Astrocyte of the spinal cord (primary cell): ENCODE data around the gene SIGLEC5.

Experiments used
- DNase-seq: peaks from one replicate; pipeline ENCODE4 v3.0.0; 2011; ENCODE audit warnings: low read depth, low spot score
- H3K4me3 ChIP-seq: 2 replicates; pipeline ENCODE4 v1.5.1; 2011; ENCODE audit warnings: low read depth, mild to moderate bottlenecking, low read length, moderate library complexity
- in situ Hi-C: cut with HindIII; loops from 2 replicates; pipeline ENCODE4 v1.10.0; 2017; ENCODE audit warnings: low sequenced_read_pairs
- TF ChIP-seq, protein P1 (sequence below): IDR thresholded peaks from 2 replicates; pipeline ENCODE4 v1.5.1; 2012; ENCODE audit warnings: low read depth, mild to moderate bottlenecking, low read length, inconsistent platforms

The SIGLEC5 gene

DNA sequence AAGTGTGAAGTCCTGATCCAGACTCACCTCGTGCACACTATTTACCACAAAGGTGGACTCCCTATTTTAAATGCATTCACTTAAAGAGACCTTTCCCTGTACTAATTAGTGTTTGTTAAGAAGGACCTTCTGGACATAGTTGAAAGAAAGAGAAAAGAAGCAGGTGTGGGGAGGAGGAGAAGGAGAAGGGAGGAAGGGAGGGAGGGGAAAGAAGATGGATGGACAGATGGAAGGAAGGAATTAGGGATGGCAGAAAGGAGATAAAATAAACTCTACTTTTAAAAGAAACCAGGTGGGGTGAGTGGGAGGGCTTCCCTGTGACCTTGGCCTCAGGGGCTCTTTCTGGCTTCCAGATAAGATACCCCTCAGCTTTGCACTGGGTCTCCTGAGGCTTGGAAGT lies 37.7 kb downstream of the SIGLEC5 start:
- TF ChIP-seq, protein P1, sequence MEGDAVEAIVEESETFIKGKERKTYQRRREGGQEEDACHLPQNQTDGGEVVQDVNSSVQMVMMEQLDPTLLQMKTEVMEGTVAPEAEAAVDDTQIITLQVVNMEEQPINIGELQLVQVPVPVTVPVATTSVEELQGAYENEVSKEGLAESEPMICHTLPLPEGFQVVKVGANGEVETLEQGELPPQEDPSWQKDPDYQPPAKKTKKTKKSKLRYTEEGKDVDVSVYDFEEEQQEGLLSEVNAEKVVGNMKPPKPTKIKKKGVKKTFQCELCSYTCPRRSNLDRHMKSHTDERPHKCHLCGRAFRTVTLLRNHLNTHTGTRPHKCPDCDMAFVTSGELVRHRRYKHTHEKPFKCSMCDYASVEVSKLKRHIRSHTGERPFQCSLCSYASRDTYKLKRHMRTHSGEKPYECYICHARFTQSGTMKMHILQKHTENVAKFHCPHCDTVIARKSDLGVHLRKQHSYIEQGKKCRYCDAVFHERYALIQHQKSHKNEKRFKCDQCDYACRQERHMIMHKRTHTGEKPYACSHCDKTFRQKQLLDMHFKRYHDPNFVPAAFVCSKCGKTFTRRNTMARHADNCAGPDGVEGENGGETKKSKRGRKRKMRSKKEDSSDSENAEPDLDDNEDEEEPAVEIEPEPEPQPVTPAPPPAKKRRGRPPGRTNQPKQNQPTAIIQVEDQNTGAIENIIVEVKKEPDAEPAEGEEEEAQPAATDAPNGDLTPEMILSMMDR, result no peak
- no peak overlapping the region for H3K4me3 ChIP-seq
- no peak for DNase-seq
- in situ Hi-C loops, result no loop called here

DNA sequence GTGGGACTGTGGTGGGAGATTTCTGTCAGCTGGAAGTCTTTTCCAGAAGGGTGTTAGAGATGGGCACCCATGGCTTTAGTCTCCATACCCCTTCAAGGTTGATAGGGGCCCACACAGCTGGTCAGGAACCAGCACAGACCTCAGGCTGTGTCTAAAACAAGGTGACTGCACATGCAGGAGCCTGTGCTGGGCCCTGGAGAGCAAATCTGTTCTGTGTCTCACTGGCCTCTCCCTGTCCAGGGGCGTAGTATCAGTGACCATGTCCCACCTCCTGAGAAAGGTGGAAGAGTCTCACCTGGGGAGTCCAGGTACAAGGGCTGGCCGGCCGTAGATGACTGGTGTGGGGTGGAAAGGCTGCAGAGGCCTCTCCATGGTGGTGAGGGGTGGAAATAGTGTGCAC lies 39.8 kb downstream of the SIGLEC5 start:
- TF ChIP-seq, protein P1, result no peak
- in situ Hi-C loops, result no loop called here
- H3K4me3 ChIP-seq, result no peak overlapping the region
- no peak for DNase-seq

DNA sequence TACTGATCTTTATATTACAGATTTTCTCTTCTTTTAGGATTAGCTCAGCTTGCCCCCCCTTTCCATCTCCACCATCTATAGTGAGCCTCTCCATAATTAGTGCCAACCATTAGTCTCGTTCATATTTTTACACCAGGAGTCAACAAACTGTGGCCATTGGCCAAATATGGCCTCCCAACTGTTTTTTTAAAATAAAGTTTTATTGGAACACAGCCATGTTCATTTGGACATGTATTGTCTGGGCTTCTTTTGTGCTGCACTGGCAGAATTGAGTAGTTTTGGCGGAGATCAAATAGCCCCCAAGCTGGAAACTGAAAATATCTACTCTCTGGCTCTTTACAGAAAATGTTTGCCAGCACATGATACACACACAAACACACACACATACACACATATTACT lies 40.7 kb downstream of the SIGLEC5 start:
- no peak for DNase-seq
- TF ChIP-seq, protein P1, result no peak
- in situ Hi-C loops, result no loop called here
- no peak overlapping the region for H3K4me3 ChIP-seq

DNA sequence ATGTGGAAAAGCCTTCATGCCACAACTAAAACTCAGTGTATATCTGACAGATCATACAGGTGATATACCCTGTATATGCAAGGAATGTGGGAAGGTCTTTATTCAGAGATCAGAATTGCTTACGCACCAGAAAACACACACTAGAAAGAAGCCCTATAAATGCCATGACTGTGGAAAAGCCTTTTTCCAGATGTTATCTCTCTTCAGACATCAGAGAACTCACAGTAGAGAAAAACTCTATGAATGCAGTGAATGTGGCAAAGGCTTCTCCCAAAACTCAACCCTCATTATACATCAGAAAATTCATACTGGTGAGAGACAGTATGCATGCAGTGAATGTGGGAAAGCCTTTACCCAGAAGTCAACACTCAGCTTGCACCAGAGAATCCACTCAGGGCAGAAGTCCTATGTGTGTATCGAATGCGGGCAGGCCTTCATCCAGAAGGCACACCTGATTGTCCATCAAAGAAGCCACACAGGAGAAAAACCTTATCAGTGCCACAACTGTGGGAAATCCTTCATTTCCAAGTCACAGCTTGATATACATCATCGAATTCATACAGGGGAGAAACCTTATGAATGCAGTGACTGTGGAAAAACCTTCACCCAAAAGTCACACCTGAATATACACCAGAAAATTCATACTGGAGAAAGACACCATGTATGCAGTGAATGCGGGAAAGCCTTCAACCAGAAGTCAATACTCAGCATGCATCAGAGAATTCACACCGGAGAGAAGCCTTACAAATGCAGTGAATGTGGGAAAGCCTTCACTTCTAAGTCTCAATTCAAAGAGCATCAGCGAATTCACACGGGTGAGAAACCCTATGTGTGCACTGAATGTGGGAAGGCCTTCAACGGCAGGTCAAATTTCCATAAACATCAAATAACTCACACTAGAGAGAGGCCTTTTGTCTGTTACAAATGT lies 42.7 kb downstream of the SIGLEC5 start:
- no peak overlapping the region for H3K4me3 ChIP-seq
- TF ChIP-seq, protein P1, result no peak
- in situ Hi-C loops, result no loop called here

DNA sequence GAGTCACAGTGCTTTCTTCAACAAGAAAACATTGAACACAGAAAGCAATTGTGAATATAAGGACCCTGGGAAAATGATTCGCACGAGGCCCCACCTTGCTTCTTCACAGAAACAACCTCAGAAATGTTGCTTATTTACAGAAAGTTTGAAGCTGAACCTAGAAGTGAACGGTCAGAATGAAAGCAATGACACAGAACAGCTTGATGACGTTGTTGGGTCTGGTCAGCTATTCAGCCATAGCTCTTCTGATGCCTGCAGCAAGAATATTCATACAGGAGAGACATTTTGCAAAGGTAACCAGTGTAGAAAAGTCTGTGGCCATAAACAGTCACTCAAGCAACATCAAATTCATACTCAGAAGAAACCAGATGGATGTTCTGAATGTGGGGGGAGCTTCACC lies 43.4 kb downstream of the SIGLEC5 start:
- in situ Hi-C loops, result no loop called here
- TF ChIP-seq, protein P1, result no peak
- DNase-seq, result no peak
- no peak overlapping the region for H3K4me3 ChIP-seq

More for the DNA sequence above, 42.7 kb downstream of the SIGLEC5 start:
- DNase-seq, result no peak

DNA sequence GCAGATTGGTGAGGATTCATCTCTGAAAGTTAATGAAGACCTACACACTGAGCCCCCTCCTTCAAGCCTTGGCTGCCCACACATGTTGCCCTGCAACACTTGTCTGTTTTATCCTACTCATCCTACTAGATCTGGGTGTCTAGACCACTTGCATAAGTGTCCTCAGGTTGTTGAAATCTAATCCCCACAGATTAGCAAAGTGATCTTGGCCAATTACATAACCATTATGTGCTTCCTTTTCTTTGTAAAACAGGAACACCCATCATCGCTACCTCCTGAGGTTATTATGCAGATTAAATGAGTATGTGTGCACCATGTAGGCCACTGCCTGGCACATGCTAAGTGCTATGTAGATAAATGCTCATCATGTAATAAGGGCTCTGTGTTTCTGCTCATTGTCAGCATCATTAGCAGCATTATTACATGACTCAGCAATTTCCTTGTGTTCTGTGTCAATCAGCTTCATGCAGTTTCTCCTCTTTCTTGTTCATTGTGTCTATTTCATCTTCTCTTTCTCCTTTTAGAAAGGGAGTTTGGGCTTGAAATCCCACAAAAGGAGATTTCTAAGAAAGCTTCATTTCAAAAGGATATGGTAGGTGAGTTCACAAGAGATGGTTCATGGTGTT lies 44.0 kb downstream of the SIGLEC5 start:
- H3K4me3 ChIP-seq, result no peak overlapping the region
- in situ Hi-C loops, result no loop called here
- TF ChIP-seq, protein P1, result no peak
- no peak for DNase-seq
